GM12873 (cell line): ENCODE results near the gene RIMS3.

Experiments
- CTCF ChIP-seq: IDR thresholded peaks from 2 replicates; pipeline ENCODE4 v1.5.1; 2012; ENCODE audit warnings: low read depth, mild to moderate bottlenecking, moderate library complexity, low read length, control low read depth; ENCODE audit not compliant: insufficient read depth; ENCODE audit errors: missing control alignments

Gene RIMS3

GRCh38 chr1:40697436-40697835 is 32.0 kb upstream of the RIMS3 start:
- TF ChIP-seq CTCF, result no peak

DNA sequence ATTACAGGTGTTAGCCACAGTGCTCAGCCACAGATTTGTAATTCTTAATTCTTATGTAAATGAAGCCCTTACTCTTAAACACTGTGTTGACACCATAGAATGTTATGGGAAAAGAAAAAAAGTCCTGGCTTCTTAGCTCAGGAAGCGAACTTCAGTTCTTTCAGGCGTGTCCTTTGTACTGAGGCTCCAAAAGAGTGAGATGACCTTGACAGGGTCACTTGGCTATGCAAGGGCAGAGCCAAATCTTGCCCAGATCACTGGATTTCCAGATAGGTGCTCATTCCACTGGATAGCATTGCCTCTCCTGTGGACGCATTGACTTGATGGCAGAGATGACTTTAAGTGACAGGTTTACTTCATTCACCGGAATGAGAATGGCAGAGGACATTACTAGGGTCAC is 30.8 kb upstream of the RIMS3 start:
- no peak for TF ChIP-seq CTCF

DNA sequence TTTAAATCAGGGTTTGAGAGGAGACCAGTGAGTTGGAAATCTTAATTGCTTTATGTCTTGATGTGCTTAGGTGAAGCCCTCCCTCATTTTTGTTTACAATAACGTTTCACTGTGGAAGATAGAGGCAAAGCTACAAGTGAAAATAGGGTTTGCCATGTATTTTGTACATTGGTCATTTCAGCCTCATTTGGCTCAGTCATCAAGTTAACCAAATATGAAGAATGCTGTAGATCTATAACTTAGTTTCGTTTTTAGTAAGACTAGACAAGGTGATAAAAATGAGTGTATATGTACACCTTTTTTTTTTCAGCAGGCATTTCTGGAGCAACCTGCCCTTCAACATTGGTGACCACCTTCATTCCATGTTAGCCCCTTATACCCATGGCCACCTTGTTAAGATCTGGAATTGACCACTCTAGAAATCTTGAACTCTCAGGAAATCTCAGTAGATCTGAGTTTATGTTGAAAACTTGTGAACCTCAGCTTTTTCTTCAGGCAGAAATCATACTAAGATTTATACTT is 28.9 kb upstream of the RIMS3 start:
- TF ChIP-seq CTCF, result no peak

- no peak for TF ChIP-seq CTCF
Measured at GRCh38 chr1:40693425-40693824, 27.9 kb upstream of the RIMS3 start.

DNA sequence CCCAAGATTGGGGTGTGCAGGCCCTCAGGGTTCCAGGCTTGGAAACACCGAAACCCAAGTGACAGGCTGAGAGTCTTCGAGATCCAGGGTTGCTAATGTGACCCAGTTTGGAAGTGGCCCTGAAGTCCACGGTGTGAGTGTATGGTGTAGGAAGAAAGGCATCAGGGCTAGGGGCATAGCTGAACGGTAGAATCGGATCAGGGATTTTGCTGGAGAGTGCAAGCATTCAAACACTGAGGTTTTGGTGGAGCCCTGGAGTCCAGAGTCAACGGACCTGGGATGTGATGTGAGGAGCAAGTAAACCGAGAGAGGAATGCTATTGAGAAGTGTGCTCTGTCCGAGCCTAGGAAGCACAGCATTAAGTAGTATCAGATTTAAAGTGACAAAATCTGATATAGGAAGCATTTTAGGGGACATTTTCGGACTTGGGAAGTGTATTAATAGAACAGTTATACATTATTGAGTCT is 27.0 kb upstream of the RIMS3 start:
- TF ChIP-seq CTCF, result no peak

DNA sequence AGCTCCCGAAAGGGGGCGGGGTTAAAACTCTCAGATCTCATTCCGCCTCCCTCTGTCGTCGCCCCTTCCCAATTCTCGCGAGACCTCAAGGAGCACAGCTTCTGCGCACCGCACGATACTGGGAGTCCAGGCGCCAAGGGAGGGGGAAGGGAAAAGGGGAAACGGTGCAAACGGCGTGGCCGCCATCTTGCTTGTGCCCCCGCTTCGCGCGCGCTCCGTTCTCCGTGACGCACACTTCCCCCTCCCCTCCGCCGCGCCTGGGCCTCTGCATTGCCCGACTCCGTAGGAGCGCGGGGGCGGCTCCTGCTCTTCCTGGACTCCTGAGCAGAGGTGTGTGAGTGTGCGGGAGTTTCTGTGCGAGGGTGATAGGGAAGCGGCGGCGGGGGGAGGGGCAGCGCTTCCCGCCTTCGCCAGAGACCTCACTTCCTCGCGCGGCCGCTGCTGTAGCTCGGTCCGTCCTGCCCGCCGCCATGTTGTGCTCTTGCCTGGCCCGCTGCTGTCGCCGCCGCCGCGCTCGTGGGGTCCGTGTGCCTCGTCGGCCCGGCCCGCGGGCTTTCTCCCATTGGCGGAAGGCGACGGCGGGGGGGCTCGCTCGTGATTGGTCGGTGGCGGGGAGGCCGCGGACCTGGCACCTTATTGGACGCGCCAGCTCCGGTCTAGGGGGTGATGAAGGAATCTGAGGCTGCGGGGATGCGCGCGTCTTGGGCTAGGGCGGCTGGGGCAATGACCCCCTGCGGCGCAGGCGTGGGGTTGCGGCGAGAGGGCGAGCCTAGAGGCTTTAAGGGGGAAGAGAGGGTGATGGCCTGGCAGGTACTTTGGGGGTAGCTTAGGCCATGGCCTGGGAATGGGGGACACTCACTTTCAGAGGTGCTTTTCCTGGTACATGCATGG is 26.3 kb upstream of the RIMS3 start, which contains the start of gene NFYC:
Gene NFYC, plus strand, starts transcription at position 167 of the 891 bp plus-strand sequence. CDS start 47,140 bp downstream, outside the sequence.
- TF ChIP-seq CTCF, result no peak

- no peak for TF ChIP-seq CTCF
Measured at GRCh38 chr1:40690771-40691537, 25.5 kb upstream of the RIMS3 start.
